Spinal cord (tissue), 10 donors: ENCODE measurements around the gene UFC1. TPM values are rescaled to one million over a fixed set of nuclear protein-coding genes. Genes with fewer than 3 reads are reported as not detected.

Experiments used
- DNase-seq, 6 donors: peaks; one replicate each; pipeline versions ENCODE4 v3.0.0 to v3.0.0-alpha.2; 2013 to 2015; ENCODE audit warnings: low spot score in 6 of 6, low read depth in 4 of 6
- H3K27ac ChIP-seq: one replicate; pipeline ENCODE4 v1.5.1; 2013; ENCODE audit warnings: low read depth, low read length, control low read depth
- H3K27me3 ChIP-seq: one replicate; pipeline ENCODE4 v1.6.1; 2013; ENCODE audit warnings: low read length; ENCODE audit not compliant: control insufficient read depth, insufficient read depth
- H3K36me3 ChIP-seq: one replicate; pipeline ENCODE4 v1.6.1; 2013; ENCODE audit warnings: low read length; ENCODE audit not compliant: control insufficient read depth, insufficient read depth
- H3K4me1 ChIP-seq: one replicate; pipeline ENCODE4 v1.6.1; 2013; ENCODE audit warnings: low read length; ENCODE audit not compliant: control insufficient read depth, insufficient read depth
- H3K4me3 ChIP-seq: one replicate; pipeline ENCODE4 v1.5.1; 2013; ENCODE audit warnings: low read depth, low read length, control low read depth
- H3K9me3 ChIP-seq: one replicate; pipeline ENCODE4 v1.6.1; 2013; ENCODE audit warnings: low read length; ENCODE audit not compliant: control insufficient read depth, insufficient read depth
- WGBS: methylation state at CpG from one replicate; pipeline ENCODE4 v1.1.5; 2013; ENCODE audit warnings: missing lambda C conversion rate; ENCODE audit not compliant: insufficient coverage; 5-methylcytosine and 5-hydroxymethylcytosine counted together
- polyA plus RNA-seq, 2 donors: library from polyadenylated mRNA; unstranded; fragments of 120-200 nt; gene quantifications; one replicate each; pipeline ENCODE4 v1.2.1, GENCODE V29; 2013; ENCODE audit not compliant: insufficient read length in 2 of 2
- total RNA-seq, 2 donors: library from RNA; depleted of rRNA in 1 of 2; stranded (reverse); fragments of 120-200 nt in 1 of 2; fragments of >200 nt in 1 of 2; gene quantifications; one replicate each; pipeline versions ENCODE4 v1.2.3 to v1.2.4, GENCODE V29; 2013 to 2014
- donor health status: healthy.

The UFC1 gene
- total and polyA plus RNA-seq, 4 donors, result 86.9 to 165 (median 141) TPM

GRCh38 chr1:161157867-161158266 lies 4.1 kb downstream of the UFC1 start:
- Histone ChIP-seq H3K27ac (no peak overlapping the region), H3K9me3 (no peaks in the 10 kb centered on the region), H3K4me1 (peaks cover 34% of the 10 kb centered on the region), H3K36me3 (peaks cover 36% of the 10 kb centered on the region), H3K27me3 (no peaks in the 10 kb centered on the region), H3K4me3 (no peak overlapping the region)
- DNase-seq, result no peak
- WGBS, result 83% methylated on average over 1 of the region's 1 CpG

GRCh38 chr1:161158316-161159010 lies 4.7 kb downstream of the UFC1 start:
- Histone ChIP-seq H3K4me3 (peak overlapping the region; percentile 94), H3K36me3 (peaks cover 42% of the 10 kb centered on the region), H3K27me3 (no peaks in the 10 kb centered on the region), H3K4me1 (peaks cover 31% of the 10 kb centered on the region), H3K9me3 (no peaks in the 10 kb centered on the region), H3K27ac (peak overlapping the region; percentile 79)
- no peak for DNase-seq
- 68% methylated on average over 3 of the region's 9 CpGs for WGBS

- no peaks in the 10 kb centered on the region for H3K27me3 ChIP-seq
- peaks cover 29% of the 10 kb centered on the region for H3K4me1 ChIP-seq
- DNase-seq, result peak; percentile 90 to 98 (median 94)
- peak within 1 kb of the TSS; percentile 79 for H3K27ac ChIP-seq
- peak within 1 kb of the TSS; percentile 94 for H3K4me3 ChIP-seq
- no peaks in the 10 kb centered on the region for H3K9me3 ChIP-seq
- under 1% methylated on average over 53 of the region's 60 CpGs for WGBS
- H3K36me3 ChIP-seq, result peaks cover 48% of the 10 kb centered on the region
Measured at GRCh38 chr1:161159087-161159912, 5.5 kb downstream of the UFC1 start, which contains the start of gene USP21. Gene USP21, plus strand, starts transcription at chr1:161159500. Its CDS starts 1,141 bp downstream, at chr1:161160641.

- Histone ChIP-seq H3K4me3 (peak overlapping the region; percentile 94), H3K4me1 (peaks cover 26% of the 10 kb centered on the region), H3K27ac (peak overlapping the region; percentile 79), H3K36me3 (peaks cover 51% of the 10 kb centered on the region), H3K27me3 (no peaks in the 10 kb centered on the region), H3K9me3 (no peaks in the 10 kb centered on the region)
- no peak for DNase-seq
- 0% methylated on average over 1 of the region's 11 CpGs for WGBS
Measured at GRCh38 chr1:161159913-161160243, 6.1 kb downstream of the UFC1 start.

- H3K4me3 ChIP-seq, result no peak overlapping the region
- 94% methylated on average over 22 of the region's 22 CpGs for WGBS
- H3K27me3 ChIP-seq, result no peaks in the 10 kb centered on the region
- H3K36me3 ChIP-seq, result peaks cover 55% of the 10 kb centered on the region
- DNase-seq, result no peak
- H3K4me1 ChIP-seq, result peaks cover 34% of the 10 kb centered on the region
- no peaks in the 10 kb centered on the region for H3K9me3 ChIP-seq
- no peak overlapping the region for H3K27ac ChIP-seq
Measured at GRCh38 chr1:161160671-161161145, 6.9 kb downstream of the UFC1 start.

- peaks cover 55% of the 10 kb centered on the region for H3K36me3 ChIP-seq
- H3K27ac ChIP-seq, result no peak overlapping the region
- 95% methylated on average over 4 of the region's 5 CpGs for WGBS
- DNase-seq, result no peak
- no peaks in the 10 kb centered on the region for H3K9me3 ChIP-seq
- no peak overlapping the region for H3K4me3 ChIP-seq
- peaks cover 41% of the 10 kb centered on the region for H3K4me1 ChIP-seq
- no peaks in the 10 kb centered on the region for H3K27me3 ChIP-seq
Measured at GRCh38 chr1:161161652-161162051, 7.9 kb downstream of the UFC1 start.

GRCh38 chr1:161162052-161162451 lies 8.3 kb downstream of the UFC1 start:
- Histone ChIP-seq H3K27me3 (no peaks in the 10 kb centered on the region), H3K27ac (no peak overlapping the region), H3K4me1 (peaks cover 45% of the 10 kb centered on the region), H3K36me3 (peaks cover 53% of the 10 kb centered on the region), H3K4me3 (no peak overlapping the region), H3K9me3 (no peaks in the 10 kb centered on the region)
- DNase-seq, result no peak
- 82% methylated on average over 5 of the region's 7 CpGs for WGBS

GRCh38 chr1:161162806-161163205 lies 9.0 kb downstream of the UFC1 start:
- no peak for DNase-seq
- Histone ChIP-seq H3K4me3 (no peak overlapping the region), H3K9me3 (no peaks in the 10 kb centered on the region), H3K4me1 (peaks cover 53% of the 10 kb centered on the region), H3K27ac (no peak overlapping the region), H3K27me3 (no peaks in the 10 kb centered on the region), H3K36me3 (peaks cover 50% of the 10 kb centered on the region)
- WGBS, result 96% methylated on average over 8 of the region's 10 CpGs

- Histone ChIP-seq H3K27me3 (no peaks in the 10 kb centered on the region), H3K4me3 (no peak overlapping the region), H3K27ac (no peak overlapping the region), H3K36me3 (peaks cover 55% of the 10 kb centered on the region), H3K9me3 (no peaks in the 10 kb centered on the region), H3K4me1 (peaks cover 52% of the 10 kb centered on the region)
- no peak for DNase-seq
- 100% methylated on average over 3 of the region's 5 CpGs for WGBS
Measured at GRCh38 chr1:161163793-161164192, 10.0 kb downstream of the UFC1 start.
